GM21717 (cell line): ENCODE data around the gene UBASH3B.
A peak's percentile ranks its signal among the peaks of the same experiment; 100 is the strongest.
"Not testable (repeated sequence)": the region's sequence is repeated elsewhere in the genome, so short reads cannot be mapped to it uniquely, and the experiment has no call there.

Experiments used
- ATAC-seq: cut with Tn5 transposase; IDR thresholded peaks from one replicate; pipeline ENCODE4 v1.9.1; 2021; ENCODE audit warnings: mild to moderate bottlenecking, moderate library complexity; ENCODE audit not compliant: unreplicated experiment

UBASH3B gene, protein sequence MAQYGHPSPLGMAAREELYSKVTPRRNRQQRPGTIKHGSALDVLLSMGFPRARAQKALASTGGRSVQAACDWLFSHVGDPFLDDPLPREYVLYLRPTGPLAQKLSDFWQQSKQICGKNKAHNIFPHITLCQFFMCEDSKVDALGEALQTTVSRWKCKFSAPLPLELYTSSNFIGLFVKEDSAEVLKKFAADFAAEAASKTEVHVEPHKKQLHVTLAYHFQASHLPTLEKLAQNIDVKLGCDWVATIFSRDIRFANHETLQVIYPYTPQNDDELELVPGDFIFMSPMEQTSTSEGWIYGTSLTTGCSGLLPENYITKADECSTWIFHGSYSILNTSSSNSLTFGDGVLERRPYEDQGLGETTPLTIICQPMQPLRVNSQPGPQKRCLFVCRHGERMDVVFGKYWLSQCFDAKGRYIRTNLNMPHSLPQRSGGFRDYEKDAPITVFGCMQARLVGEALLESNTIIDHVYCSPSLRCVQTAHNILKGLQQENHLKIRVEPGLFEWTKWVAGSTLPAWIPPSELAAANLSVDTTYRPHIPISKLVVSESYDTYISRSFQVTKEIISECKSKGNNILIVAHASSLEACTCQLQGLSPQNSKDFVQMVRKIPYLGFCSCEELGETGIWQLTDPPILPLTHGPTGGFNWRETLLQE

GRCh38 chr11:122655527-122656072 is at the start of gene UBASH3B:
Gene UBASH3B (plus strand): TSS chr11:122655722. CDS start chr11:122656050, 328 bp downstream.
- peak; percentile 89 for ATAC-seq

GRCh38 chr11:122607162-122607561 is 48.4 kb upstream of the UBASH3B start:
- ATAC-seq, result not testable (repeated sequence)

DNA sequence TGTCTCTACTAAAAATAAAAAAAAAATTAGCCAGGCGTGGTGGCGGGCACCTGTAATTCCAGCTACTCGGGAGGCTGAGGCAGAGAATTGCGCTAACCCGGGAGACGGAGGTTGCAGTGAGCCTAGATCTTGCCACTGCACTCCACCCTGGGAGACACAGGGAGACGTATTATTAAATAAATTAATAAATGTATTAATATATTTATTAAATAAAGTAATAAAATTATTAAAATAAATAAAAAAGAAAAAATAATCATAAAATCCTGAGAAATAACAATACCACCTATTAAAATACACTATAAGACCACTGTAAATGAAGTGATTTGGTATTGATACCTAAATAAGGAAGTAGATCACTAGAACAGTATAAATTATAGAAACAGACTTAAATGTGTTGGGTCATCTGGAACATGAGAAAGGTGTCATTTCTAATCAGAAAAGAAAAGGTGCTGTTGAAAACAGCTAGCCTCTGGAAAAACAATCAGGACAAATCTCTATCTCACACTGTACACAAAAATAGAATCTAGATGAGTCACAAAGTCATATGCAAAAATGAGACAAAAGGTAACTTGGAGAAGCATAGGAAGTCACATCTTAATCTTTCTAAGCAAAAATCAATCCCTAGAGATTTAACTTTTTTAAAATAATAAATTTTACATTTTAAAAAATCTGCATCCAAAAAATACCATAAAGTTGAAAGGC is 43.2 kb upstream of the UBASH3B start:
- ATAC-seq, result no peak

GRCh38 chr11:122616718-122617117 is 38.8 kb upstream of the UBASH3B start:
- ATAC-seq, result no peak

DNA sequence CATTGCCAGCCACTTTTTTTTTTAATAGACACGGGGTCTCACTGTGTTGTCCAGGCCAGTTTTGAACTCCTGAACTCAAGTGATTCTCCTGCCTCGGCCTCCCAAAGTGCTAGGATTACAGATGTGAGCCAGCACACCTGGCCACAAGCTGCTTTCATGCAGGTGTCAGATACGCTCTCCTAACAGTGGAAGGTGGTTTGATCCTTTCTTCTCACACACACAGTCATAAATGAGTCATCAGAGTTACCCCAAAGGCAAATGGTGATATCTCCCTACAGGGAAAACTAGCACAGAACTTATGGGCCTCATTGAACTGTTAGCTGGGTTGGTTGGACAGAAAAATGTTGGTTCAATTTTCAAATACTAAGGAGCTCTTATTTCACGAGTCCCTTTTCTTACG is 38.2 kb upstream of the UBASH3B start:
- no peak for ATAC-seq

GRCh38 chr11:122617926-122618325 is 37.6 kb upstream of the UBASH3B start:
- ATAC-seq, result no peak

DNA sequence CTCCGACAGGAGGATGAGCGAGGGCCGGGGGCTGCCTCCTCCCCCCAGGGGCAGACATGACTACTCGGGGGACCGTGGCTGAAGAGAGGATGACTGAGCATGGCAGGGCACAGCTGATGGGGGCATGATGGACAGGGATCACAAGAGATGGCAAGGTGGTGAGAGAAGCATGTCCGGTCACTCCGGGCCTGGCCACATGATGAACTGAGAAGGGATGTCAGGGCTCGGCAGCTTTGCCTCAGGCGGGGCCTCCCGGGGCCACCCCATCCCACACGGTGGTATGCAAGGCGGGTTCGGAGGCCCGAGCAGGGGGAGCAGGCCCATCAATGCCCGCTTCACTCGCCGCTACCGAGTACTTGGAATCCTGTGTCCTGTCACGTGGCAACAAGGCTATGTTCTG is 36.6 kb upstream of the UBASH3B start:
- ATAC-seq, result no peak

DNA sequence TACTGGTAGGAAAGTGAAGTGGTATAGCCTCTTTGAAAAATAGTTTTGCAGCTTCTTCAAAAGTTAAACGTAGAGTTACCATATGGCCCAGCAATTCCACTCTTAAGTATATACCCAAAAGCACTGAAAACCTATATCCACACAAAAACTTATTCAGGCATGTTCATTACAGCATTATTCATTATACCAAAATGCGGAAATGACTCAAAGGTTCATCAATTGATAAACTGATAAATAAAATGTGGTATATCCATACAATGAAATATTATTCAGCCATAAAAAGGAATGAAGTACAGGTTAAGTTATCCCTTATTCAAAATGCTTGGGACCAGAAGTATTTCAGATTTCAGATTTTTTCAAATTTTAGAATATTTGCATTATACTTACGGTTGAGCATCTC is 35.8 kb upstream of the UBASH3B start:
- ATAC-seq, result no peak

DNA sequence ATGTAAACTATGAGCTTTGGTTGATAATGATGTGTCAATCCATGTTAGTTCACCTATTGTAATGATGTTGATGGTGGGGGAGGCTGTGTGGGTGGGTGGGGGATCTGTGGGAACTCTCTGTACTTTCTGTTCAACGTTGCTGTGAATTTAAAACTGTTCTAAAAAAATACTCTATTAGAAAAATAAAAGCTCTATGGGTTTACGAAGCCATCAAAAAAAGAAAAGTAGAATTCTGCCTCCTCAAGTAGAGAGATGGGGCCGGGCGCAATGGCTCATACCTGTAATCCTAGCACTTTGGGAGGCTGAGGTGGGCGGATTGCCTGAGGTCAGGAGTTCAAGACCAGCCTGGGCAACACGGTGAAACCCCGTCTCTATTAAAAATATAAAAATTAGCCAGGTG is 30.0 kb upstream of the UBASH3B start:
- ATAC-seq, result not testable (repeated sequence)

DNA sequence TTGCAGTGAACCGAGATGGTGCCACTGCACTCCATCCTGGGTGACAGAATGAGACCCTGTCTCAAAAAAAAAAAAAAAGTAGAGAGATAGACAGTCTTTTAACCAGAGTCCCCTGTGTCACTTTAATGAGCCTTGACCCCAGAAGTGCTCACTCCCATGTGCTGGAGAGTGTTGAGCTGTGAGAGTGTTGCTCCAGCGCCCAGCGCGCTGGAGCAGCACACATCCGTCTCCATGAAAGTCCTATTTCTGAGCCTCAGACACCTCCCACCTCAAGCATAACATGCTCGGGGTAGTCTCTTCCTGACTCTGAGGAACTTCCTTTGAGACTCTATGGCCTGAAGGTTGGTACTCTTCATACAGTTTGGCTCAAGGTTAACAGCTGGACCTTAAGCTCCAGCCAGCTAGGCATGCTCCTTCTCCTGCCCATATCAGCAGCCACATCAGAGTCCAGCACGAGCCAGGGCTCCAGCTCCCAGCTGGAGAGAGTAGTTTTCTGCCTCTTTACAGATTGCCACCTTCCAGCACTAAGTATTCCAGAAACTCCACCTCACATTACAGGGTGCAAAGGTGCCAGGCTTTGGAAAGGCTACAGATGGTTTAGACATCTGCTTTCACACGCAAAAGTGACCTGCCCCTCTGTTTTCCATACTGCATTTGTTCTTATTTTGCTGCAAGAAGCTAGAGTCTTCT is 29.4 kb upstream of the UBASH3B start:
- ATAC-seq, result no peak

DNA sequence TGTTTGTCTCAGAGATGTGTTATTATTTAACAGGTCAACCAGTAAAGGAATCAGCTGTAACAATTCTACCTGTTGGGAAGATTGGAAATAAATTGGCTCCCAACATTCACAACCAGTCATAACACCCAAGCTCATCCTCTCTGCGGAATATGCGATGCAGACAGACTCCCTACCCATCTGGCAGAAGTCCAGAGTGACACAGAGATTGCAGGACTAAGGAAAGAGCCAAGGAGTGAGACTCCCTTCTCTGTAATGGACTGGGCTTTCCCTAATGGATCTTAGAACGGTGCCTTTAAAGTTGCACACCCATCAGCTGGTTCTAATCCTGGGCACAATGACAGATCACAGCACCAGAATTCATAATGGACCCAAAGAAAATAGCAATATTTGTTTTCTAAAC is 27.8 kb upstream of the UBASH3B start:
- no peak for ATAC-seq

GRCh38 chr11:122628810-122629555 is 26.5 kb upstream of the UBASH3B start:
- ATAC-seq, result peak; percentile 79

GRCh38 chr11:122632181-122632824 is 23.2 kb upstream of the UBASH3B start:
- no peak for ATAC-seq

DNA sequence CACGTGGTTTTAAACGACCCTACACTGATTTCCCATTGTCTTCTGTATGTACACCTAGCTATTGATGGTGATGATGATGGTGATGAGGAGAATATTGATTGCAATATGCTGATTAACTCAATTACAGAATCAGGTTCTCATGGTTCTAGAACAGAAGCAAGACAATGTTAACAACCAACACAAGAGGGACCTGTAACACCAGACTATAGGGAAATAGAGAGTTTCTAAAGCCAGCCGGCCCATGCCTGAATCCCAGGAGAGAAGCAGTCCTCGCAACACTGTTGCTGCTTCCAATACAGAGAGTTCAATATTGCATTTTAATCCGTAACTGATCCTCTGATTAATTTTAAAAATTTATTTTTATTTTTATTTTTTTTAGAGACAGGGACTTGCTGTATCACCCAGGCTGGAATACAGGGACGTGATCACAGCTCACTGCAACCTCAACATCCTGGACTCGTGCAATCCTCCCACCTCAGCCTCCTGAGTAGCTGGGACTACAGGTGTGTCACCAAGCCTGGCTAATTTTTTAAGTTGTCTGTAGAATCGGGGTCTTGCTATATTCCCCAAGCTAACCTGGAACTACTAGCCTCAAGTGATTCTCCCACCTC is 22.2 kb upstream of the UBASH3B start:
- no peak for ATAC-seq

DNA sequence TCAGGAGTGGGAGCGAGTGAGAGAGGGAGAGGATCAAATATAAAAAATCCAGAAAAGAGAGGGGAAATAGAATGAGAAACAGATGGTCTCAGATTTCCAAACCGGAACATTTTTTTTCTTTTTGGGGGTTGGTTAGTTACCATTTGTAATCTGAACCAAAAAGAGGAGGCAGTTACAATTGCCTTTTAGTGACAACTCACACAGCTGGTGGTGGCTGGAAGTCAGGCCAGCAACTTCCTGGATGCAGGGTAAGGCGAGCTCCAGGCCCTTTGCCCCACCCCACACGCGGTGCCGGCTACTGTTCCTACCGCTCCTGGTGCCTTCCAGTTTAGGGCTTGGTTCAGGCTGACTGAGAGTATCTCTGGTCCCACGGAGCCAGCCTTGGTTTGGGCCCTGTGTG is 21.0 kb upstream of the UBASH3B start:
- ATAC-seq, result no peak

DNA sequence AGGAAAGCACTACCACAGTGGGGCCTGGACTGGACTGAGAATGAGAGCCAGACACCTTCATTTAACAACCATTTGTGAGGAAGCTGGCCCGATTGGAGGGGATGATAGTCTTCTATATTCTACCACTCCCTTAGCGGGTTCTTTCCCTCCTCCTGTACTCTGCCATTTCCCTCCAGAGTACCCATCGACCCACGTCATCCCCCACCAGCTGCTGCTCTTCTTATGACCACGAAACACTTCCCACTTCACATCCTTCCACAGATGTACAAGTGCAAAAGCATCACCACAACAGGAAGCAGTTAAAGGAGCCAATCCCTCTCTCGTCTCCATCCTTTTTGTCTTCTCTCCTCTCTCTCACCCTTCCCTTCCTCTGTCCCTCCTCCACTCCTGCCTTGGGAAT is 18.0 kb upstream of the UBASH3B start:
- ATAC-seq, result no peak

GRCh38 chr11:122642472-122642922 is 13.0 kb upstream of the UBASH3B start:
- ATAC-seq, result no peak

DNA sequence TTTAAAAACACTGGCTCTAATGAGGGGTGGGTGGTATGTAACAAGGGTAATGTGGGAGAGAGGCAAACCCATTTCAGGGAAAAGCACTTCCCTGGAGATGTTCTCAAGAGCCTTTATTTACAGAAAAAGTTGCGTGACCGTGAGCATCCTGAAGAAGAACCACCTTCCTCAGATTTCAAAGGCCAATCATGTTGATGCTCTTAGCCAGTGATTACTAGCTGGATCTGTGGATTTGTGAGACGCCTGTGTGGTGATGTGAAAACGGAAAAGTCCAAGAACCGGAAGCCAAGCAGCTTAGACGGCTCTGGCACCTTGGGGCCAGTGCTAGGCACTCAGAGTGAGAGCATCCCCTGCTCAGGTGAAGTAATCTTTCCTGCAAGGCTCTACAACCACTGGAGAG is 12.6 kb upstream of the UBASH3B start:
- no peak for ATAC-seq

GRCh38 chr11:122645847-122646246 is 9.7 kb upstream of the UBASH3B start:
- no peak for ATAC-seq
